HG02938 (cell line): Measurements from ENCODE around the gene SGK1.
"Not testable (repeated sequence)": the region's sequence is repeated elsewhere in the genome, so short reads cannot be mapped to it uniquely, and the experiment has no call there.

Experiments used
- ATAC-seq: cut with Tn5 transposase; IDR thresholded peaks from one replicate; pipeline ENCODE4 v1.9.1; 2021; ENCODE audit warnings: mild to moderate bottlenecking, moderate library complexity; ENCODE audit not compliant: unreplicated experiment

The SGK1 gene

DNA sequence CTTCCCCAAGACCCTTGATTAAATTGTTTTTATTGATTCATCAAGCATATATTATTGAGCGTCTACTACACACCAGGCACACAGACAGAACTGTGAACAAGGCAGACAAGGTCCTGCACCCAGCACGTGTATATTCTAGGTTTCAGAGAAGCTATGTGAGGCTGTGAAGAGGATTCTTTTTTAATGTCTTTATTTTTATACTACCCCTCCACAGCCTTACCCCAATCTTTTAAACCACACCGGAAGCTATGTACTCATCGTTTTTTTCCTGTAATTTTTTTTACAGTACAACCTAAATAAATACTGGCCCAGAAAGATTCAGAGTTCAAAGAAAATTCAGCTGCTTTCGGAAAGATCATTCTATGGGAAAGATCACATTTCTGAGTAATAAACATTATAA, 10.0 kb downstream of the SGK1 start:
- no peak for ATAC-seq

DNA sequence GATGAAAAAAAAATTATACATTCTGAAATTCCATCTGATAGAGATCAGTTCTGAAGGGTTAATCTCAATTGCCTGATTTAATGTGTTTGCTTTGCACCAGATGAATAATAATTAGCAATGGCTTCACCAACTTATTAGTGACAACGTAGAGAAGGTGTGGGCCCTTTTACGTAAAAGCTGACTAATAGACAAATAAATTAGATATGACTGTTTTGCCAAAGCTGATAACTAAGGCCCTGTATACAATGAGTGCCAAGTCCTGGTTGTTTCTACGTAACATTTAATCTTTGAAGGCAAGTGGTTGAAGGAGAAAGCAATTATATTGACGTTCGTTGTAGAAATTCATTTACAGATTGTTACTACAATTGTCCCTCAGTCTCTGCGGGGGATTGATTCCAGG, 10.8 kb downstream of the SGK1 start:
- ATAC-seq = no peak

DNA sequence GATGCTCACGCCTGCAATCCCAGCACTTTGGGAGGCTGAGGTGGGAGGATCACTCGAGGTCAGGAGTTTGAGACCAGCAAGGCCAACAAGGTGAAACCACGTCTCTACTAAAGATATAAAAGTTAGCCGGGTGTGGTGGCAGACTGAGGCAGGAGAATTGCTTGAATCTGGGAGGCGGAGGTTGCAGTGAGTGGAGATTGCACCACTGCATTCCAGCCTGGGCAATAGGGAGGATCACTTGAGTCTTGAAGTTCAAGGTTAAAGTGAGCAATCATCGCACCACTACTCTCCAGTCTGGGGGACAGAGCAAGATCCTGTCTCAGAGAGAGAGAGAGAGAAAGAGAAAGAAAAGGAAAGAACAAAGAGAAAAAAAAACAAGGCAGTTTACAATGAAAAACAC, 13.5 kb downstream of the SGK1 start:
- ATAC-seq = not testable (repeated sequence)

DNA sequence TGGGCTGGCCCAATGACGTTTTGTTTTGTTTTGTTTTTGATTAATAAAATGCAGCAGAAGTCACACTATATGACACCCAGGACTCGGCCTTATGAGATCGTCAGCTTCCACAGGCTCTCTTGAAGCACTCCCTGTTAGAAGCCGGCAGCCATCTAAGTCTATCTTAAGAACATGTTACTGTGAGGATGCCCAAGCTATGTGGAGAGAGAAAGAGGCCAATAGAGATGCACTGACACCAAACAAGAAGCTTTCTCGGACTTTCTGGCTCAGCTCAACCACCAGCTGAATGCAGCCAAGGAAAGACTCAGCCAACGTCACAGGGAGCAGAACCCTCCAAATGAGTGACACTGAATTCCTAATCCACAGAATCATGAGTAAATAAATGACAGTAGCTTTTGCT, 14.0 kb downstream of the SGK1 start:
- ATAC-seq = no peak

DNA sequence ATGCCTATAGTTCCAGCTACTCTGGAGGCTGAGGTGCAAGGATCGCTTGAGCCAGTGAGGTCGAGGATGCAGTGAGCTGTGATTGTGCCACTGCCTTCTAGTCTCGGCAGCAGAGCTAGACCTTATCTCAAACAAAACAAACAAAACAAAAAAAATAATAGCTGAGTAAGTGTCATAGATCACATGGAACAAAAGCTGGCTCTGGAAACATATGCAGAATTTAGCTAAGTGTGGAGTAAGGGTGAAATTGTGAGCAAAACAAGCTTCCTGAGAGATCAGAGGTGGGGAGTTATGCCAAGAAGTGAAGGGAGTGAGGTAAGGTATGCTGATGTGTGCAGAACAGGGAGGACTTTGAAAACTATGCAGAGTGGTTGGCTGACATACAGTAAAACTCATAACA, 18.7 kb downstream of the SGK1 start:
- ATAC-seq = no peak

DNA sequence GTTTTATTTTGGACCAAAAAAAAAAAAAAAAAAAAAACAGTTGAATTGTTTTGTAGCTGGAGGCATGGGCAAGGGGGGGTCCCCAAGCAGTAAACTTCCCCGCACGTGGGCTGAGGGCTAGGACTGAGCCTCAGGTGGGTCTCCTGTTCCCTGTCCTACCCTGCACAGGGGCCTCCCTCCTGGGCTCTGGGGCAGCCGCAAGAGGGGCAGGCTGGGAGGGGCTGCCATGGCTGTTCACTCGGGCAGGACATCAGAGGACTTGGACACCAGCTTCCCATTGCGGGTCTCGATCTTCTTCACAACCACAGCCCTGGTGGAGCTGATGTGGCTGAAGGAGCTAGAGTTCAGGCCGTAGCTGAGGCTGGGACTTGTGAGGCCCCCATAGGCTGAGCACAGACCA, 21.1 kb downstream of the SGK1 start:
- no peak for ATAC-seq

DNA sequence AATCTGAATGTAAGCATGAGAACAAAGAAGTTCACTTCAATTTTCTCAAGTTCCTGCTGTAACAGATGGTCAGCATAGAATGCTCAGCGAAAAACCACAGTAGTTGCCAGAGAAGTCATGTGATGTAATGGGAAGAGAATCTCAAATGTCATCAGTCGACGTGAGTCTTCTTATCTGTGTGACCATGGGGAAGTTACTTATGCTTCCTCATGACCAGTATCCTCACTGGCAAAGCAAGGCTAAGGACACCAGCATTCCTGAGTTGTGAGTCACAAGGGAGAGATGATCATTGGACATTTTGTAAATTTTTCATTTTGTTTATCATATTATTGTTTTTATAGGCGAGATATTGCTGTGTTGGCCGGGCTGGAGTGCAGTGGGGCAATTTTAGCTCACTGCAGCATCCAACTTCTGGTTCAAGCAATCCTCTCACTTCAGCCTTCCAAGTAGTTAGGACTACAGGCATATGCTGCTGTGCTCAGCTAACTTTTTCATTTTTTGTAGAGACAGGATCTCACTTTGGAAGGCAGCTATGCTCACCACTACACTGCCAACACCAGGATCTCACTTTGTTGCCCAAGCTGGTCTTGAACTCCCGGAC, 21.9 kb downstream of the SGK1 start:
- ATAC-seq = peak; percentile 47

DNA sequence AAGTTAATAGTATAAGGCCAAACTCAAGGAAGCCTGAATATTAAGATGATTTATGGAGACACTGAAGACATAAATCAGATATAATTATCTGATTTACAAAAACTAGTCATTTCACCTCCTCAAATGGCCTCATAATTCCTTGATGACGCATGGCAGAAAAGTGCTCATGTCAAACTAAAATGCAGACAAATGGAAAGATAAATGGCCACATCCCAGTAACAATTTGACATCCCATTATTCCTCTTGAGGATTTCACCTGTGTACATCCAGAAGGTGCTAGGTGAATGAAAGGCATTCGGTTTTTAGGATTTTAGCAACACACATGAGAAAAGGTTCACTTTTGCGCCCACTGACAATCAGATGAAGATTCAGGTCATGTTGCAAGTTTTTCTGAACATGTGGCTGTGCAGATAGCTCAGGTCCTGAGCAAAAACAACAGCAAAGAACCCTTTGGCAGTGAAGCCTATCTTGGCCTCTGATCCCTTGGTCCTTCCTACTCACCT, 24.2 kb downstream of the SGK1 start:
- no peak for ATAC-seq

DNA sequence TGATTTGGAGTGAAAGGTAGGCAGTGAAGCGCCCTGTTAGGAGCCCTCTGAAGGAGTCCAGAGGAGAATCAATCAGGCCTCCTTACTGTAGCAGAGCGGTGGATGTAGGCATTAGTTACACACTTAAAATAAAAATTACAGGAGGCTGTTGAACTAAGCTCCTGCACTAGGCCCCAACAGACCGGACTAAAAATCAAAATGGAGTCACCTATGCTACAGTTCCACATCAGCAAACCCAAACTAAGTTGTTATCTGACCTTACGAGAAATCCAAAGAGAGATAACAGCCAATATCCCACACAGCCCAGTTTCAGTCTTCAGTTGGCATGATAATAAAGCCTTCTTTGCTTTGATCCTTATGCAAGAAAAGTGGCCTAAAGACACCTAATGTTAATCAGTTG, 26.8 kb downstream of the SGK1 start:
- ATAC-seq = no peak

DNA sequence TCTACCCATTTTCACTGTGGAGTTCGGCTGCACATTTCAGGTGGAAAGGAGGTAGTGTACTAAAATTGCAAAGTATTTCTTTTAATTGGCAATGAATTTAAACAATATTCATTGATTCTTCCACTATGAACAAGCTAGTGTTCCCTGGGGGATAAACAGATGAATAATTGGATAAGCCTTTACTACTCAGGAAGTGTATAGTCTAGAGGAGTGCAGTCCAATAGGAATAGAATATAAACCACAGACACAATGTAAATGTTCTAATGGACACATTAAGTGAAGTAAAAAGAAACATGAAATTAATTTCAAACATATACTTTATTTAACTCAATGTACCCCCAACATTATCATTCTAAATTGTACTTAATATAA, 28.7 kb downstream of the SGK1 start:
- ATAC-seq = no peak

DNA sequence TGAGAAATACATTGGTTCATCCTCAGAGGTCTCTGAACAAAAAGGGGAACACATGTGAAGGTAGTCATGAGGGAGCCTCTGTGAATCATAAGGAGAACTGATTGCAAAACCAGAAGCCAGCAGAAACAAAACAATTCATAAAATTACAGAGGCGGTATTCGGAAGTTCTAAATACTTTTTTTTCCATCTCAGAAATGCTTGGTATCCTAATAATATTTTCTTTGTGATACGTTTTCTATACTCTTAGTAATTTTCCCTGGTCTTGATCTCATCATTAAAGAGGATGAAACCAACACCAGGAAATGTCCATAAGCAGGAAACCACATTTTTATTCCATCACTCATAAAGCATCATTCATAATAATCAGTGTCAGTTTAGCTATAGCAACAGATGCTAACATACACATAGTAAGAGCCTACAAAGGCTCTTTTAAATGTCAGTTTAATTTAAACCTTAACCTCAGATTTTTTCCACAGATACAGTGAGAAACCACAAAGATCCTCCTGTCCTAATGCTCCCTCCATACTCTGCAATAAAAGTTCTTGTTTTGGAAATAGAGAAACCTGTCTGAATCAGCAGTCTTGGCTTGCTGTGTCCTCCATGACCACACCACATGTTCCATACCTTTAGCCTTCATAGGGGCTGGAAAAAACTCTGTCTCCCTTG, 29.2 kb downstream of the SGK1 start:
- ATAC-seq = peak; percentile 73

DNA sequence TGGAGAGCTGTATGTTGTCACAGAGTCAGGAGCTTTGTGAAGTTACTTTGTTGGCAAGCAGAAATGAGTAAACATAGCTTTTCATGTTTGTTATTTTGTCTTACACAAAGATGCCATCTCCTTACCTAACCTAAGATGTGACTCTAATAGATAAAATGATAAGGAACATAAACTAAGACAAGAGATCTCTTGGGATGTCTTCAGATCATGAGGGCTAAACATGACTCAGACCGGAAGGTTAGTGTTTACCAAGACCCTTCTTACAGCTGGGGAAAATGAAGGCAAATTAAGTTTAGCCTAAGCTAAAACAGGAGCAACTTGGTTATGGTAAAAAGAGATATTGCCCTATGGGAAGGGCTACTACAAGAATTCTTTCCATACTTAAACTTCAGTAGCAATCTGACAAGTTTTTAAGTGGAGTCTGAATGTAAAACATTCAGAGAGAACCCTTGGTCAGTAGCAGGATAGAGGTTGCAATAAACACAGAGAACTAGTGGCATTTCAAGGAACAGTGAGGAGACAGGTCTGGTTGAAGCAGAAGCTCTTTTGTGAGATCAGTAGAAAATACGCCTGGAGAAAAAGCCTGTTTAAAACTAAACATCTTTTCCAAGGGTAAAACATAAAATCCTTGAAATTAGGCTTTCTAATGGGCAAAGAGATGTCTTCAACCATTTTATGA, 29.9 kb downstream of the SGK1 start:
- ATAC-seq = peak; percentile 39

DNA sequence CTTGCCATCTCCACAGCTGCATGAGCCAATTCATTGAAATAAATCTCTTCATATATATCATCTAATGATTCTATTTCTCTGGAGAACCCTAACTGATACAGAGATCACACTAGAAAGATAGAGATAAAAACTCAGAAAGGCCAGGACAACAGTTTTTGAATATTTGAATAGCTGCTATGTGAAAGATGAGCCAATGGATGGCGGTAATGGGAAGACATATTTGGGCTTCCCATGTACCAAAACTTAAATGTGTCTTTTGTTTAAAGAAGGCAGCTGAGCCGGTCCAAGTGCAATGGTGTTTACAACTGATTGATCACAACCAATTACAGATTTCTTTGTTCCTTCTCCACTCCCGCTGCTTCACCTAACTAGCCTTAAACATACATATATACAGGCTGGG, 35.1 kb downstream of the SGK1 start:
- no peak for ATAC-seq

DNA sequence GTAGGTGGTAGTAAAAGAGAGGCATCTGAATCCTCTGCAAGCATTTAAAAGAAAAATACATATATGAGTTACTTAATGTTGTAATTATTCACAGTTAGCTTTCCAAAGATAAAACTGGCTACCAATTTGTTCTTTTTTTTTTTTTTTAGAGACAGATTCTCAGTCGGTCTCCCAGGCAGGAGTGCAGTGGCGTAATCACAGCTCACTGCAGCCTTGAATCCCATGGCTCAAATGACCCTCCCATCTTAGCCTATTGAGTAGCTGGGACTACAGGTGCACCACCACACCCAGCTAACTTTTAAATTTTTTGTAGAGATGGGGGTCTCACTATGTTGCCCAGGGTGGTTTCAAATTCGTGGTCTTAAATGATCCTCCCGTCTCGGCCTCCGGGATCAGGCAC, 36.5 kb downstream of the SGK1 start:
- no peak for ATAC-seq

DNA sequence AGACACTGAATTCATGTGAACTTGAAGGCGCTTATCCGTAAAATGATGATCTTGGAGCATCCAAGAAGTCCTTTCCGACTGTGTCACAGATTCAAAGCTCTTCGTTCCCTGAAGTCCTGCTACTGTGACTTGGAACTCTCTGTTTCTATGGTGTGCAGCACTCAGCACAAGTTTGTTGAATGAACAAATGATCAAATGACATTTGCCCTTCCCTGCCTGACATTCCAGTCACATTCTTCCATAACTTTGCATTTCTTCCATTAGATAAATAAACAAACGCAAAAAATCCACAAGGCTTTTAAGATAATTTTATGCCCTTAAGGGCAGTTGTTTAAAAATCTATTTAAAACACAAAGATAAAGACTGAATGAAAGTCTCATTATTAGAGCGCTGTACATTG, 39.9 kb downstream of the SGK1 start:
- no peak for ATAC-seq

DNA sequence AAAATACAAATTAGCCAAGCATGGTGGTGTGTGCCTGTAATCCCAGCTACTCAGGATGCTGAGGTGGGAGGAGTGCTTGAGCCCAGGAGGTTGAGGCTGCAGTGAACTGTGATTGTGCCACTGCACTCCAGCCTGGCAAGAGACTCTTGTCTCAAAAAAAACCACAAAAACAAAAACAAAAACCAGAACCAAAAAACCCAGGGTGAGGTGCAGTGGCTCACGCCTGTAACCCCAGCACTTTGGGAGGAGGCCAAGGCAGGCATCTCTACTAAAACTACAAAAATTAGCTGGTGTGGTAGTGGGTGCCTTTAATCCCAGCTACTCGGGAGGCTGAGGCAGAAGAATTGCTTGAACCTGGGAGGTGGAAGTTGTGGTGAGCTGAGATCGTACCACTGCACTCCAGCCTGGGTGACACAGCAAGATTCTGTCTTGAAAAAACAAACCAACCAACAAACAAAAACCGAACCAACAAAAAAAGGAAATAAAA, 41.0 kb downstream of the SGK1 start:
- not testable (repeated sequence) for ATAC-seq

DNA sequence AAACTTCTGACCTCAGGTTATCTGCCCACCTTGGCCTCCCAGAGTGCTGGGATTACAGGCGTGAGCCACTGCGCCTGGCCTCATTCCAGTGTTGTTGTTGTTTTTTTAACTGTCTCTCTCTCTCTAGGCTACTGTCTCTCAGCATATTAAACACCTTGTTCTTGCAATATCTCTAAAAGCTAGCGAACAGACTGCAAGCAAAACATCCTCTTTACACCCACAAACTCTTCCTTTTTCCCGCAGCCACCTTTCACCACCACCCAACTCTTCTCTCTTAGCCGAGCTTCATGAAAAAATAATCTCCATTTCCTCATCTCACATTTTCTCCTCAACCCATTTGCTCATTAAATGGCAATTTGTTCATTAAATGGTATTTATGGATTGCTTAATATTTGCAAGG, 45.5 kb downstream of the SGK1 start:
- no peak for ATAC-seq

DNA sequence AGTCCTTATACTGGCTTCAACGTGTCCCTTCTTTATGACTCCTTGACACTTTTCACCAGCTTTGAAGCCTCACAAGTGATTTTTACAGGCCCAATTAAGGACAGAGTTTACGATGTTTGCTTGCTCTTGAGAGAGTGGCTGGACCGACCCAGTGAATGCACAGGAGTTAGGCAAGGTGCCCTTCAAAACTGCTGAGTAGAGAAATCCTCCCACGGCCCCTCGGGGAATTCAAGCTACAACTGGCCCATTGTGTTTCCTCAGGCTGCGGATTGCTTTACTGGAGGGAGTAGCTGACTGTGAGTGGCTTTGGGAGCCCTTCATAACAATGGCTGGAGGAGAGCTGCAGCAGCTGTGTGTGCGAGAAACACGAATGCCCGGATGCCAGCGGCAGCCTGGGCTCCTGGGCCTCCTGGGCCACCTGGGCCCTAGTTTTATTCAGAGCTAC, 50.0 kb downstream of the SGK1 start:
- ATAC-seq = no peak

DNA sequence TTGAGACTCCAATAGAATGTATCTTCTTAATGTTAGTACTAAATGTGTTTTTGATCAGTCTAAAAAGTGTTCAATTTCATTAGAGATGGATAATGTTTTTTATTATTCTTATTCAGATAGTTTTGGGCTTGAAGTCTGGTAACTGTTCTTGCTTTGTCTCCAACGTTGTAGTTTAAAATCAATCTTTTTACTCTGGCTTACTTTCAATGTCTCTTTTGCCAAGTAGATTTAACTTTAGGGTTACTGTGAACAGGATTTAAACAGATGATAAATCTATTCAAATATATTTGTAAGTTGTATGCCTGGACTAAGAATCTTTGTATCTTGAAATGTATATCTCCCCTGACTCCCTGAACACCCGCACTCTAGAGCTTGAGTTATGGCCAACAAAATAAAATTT, 51.1 kb downstream of the SGK1 start:
- ATAC-seq = no peak

DNA sequence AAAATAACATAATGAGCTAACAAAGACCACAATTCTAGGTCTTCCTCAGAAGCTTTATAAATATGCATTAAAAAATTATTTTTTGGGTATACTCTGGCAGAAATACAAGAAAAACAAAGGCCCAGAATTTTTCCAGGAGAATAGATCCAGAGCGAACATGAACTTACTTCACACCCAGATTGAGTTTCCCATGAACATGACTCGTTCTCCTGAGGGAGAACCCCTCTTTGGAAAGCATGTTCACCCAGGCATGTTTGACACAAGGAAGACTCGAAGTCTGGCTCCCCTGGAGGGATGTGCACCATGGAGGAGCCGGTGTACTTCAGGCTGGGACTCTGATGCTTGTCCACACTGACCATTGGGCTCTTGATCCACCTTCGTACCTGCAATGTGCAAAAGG, 56.1 kb downstream of the SGK1 start:
- no peak for ATAC-seq

DNA sequence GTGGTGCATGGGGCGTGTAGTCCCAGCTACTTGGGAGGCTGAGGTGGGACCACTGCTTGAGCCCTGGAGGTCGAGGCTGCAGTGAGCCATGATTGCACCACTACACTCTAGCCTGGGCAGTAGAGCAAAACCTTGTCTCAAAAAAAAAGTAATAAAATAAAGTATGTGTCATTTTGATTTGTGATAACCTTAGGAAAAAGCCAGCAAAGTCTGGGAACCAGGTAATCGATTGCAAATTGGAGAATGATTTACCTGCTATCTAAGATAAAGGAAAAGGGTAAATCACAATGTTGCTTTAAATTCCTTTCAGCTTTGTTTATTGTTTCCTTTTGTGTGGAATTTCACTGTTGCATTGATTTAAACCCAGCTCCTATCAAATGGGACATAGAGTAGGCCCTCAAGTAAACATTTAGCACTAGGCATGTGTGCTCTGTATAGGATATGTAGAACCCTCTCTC, 59.0 kb downstream of the SGK1 start:
- ATAC-seq = no peak

DNA sequence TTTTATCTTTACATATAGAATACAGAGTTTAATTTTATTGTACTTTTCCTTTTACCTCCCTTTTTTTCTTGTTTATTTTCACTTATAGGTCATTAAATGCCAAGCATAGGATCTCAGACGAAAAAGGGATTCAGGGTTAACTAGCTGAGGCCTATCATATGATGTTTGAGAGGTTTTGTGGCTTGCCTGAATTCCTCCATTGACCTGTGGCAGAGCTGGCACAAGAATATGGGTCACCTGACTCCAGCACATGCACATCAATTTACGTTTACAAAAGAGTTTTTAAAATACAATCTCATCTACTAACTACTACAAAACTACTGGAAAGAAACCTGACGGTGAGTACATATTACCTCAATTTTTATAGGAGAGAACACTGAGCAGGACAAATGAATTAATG, 60.4 kb downstream of the SGK1 start:
- no peak for ATAC-seq
